Measurements from ENCODE around the gene RSF1.

DNA sequence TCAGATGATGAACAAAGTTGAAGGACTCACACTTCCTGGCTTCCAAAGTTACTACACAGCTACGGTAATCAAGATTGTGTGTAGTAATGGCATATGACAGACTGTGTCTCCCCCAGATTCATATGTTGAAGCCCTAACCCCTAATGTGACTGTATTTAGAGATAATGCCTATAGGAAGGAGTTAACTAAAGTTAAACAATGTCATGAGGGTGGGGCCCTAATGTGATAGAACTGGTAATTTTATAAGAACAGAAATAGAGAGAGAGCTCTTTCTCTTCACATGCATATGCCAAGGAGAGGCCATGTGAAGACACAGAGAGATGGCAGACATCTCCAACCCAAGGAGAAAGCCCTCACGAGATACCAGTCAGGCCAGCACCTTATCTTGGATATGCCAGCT, 8.4 kb upstream of the RSF1 start:
- no peak for TF ChIP-seq POLR2AphosphoS5 (IDR thresholded peaks at IDR 0.05; ENCODE audit: low read depth, low read length)
- no peak for TF ChIP-seq PAX5 (IDR thresholded peaks at IDR 0.05; ENCODE audit: insufficient read depth, low read length, severe bottlenecking)

All from GM12891 (cell line).